Endothelial cell of umbilical vein (primary cell): ENCODE results near the gene MFRP. TPM values are rescaled to one million over a fixed set of nuclear protein-coding genes. Genes with fewer than 3 reads are reported as not detected.

Experiments
- BruUV-seq: library from RNA; stranded (reverse); fragments of 400-500 nt; replicated peaks from 2 replicates; lab custom pipeline; 2021; lab: Mats Ljungman, UMichigan
- CTCF ChIA-PET: fragments of 300-600, 350-600 bp; sonication (Branson Sonifier 250); formaldehyde crosslinking; loops from one replicate; lab custom pipeline; 2021; ENCODE audit warnings: antibody characterized with exemption, inconsistent platforms; lab: Charles Lee
- POLR2A ChIA-PET: fragments of 300-600, 350-600 bp; sonication (Branson Sonifier 250); formaldehyde crosslinking; loops from one replicate; lab custom pipeline; 2021; ENCODE audit warnings: antibody characterized with exemption, inconsistent platforms; lab: Charles Lee
- DNase-seq: peaks from one replicate; pipeline ENCODE4 v3.0.0-alpha.2; 2011; ENCODE audit warnings: low read depth, low spot score
- FAIRE-seq: peaks from 2 replicates; lab custom pipeline; 2011; peaks lifted over from hg19 to GRCh38; lab: Jason Lieb, UNC
- H2AFZ ChIP-seq: 2 replicates; pipeline ENCODE4 v1.6.0; 2012; ENCODE audit warnings: low read depth, low read length, control low read depth, inconsistent platforms
- H3K27ac ChIP-seq: 2 replicates; pipeline ENCODE4 v1.5.1; 2011; ENCODE audit warnings: low read depth, mild to moderate bottlenecking, control low read depth, low read length, moderate library complexity; ENCODE audit not compliant: insufficient read depth
- H3K27me3 ChIP-seq, 2 experiments: 2 replicates each; pipeline versions ENCODE4 v1.6.0 to v1.6.1; 2011; ENCODE audit warnings: low read length in 2 of 2, mixed read lengths in 1 of 2; ENCODE audit not compliant: control insufficient read depth in 2 of 2, insufficient read depth in 2 of 2
- H3K36me3 ChIP-seq, 2 experiments: 2 replicates in 1 of 2; 3 replicates in 1 of 2; pipeline ENCODE4 v1.5.1; 2011; ENCODE audit warnings: low read length in 2 of 2, mild to moderate bottlenecking in 1 of 2, moderate library complexity in 1 of 2; ENCODE audit not compliant: control insufficient read depth in 2 of 2, insufficient read depth in 2 of 2; ENCODE audit errors: extremely low read depth in 1 of 2
- H3K4me1 ChIP-seq: 3 replicates; pipeline ENCODE4 v1.5.1; 2011; ENCODE audit warnings: mild to moderate bottlenecking, low read length; ENCODE audit not compliant: control insufficient read depth, insufficient read depth; ENCODE audit errors: extremely low read depth
- H3K4me2 ChIP-seq: 2 replicates; pipeline ENCODE4 v1.6.1; 2011; ENCODE audit warnings: low read length, control low read depth, mixed read lengths; ENCODE audit not compliant: insufficient read depth
- H3K4me3 ChIP-seq, 3 experiments: fragments of 200-600 bp in 1 of 3; sonication (generic), shearing (Covaris generic) in 1 of 3; replicated peaks in 1 of 3; 2 replicates each; pipeline ENCODE4 v1.5.1; 2011 to 2016; ENCODE audit warnings: control low read depth in 3 of 3, low read length in 3 of 3, mild to moderate bottlenecking in 2 of 3, inconsistent platforms in 1 of 3, low read depth in 1 of 3, moderate library complexity in 1 of 3; ENCODE audit not compliant: insufficient read depth in 1 of 3
- H3K79me2 ChIP-seq: 2 replicates; pipeline ENCODE4 v1.6.0; 2012; ENCODE audit warnings: low read length, inconsistent platforms; ENCODE audit not compliant: control insufficient read depth, insufficient read depth
- H3K9ac ChIP-seq: replicated peaks from 2 replicates; pipeline ENCODE3; 2011; ENCODE audit warnings: low read length, control low read depth; ENCODE audit not compliant: insufficient read depth; ENCODE audit errors: extremely low read depth
- H3K9me1 ChIP-seq: replicated peaks from 3 replicates; pipeline ENCODE4 v1.6.0; 2011; ENCODE audit warnings: mild to moderate bottlenecking, low read length; ENCODE audit not compliant: control insufficient read depth, insufficient read depth; ENCODE audit errors: extremely low read depth
- H3K9me3 ChIP-seq: replicated peaks from 2 replicates; pipeline ENCODE4 v1.5.1; 2012; ENCODE audit warnings: low read length, inconsistent platforms; ENCODE audit not compliant: control insufficient read depth, insufficient read depth
- H4K20me1 ChIP-seq: replicated peaks from 2 replicates; pipeline ENCODE3; 2011; ENCODE audit warnings: mild to moderate bottlenecking, low read length; ENCODE audit not compliant: control insufficient read depth, insufficient read depth; ENCODE audit errors: extremely low read depth
- EZH2 ChIP-seq: IDR thresholded peaks from 2 replicates; pipeline ENCODE4 v1.6.1; 2012; ENCODE audit warnings: borderline replicate concordance, low read depth, mild to moderate bottlenecking, moderate library complexity, low read length, inconsistent platforms; ENCODE audit not compliant: severe bottlenecking
- FOS ChIP-seq: IDR thresholded peaks from 2 replicates; pipeline ENCODE4 v1.6.1; 2011; ENCODE audit warnings: mild to moderate bottlenecking, low read length, moderate library complexity, borderline replicate concordance; ENCODE audit not compliant: insufficient read depth
- GATA2 ChIP-seq: IDR thresholded peaks from 2 replicates; pipeline ENCODE4 v1.7.0; 2011; ENCODE audit warnings: low read depth, mild to moderate bottlenecking, moderate library complexity, mixed read lengths, low read length; ENCODE audit not compliant: insufficient read length, insufficient read depth
- JUN ChIP-seq: IDR thresholded peaks from 2 replicates; pipeline ENCODE4 v1.6.1; 2011; ENCODE audit warnings: borderline replicate concordance, low read depth; ENCODE audit not compliant: insufficient read length, insufficient read depth
- MYC ChIP-seq: IDR thresholded peaks from one replicate; pipeline ENCODE4 v1.6.1; 2011; ENCODE audit warnings: mild to moderate bottlenecking, low read depth, low read length
- POLR2A ChIP-seq: IDR thresholded peaks from 2 replicates; pipeline ENCODE4 v1.6.1; 2012; ENCODE audit warnings: low read depth, mild to moderate bottlenecking, control low read depth, low read length
- POLR2AphosphoS5 ChIP-seq: IDR thresholded peaks from 2 replicates; pipeline ENCODE4 v1.6.1; 2012; ENCODE audit warnings: low read depth, mild to moderate bottlenecking, control low read depth, low read length, moderate library complexity; ENCODE audit not compliant: insufficient read depth
- dilution Hi-C: fragments of 300-500 bp; cut with MboI; formaldehyde crosslinking; loops from one replicate; pipeline ENCODE4 v1.15.0; 2019; ENCODE audit warnings: low sequenced_read_pairs; ENCODE audit not compliant: extremely low pct_ligation_motif_present
- intact Hi-C: fragments of 100-400 bp; cut with micrococcal nuclease; formaldehyde crosslinking; loops from one replicate; pipeline ENCODE4 v1.10.0; 2022
- polyA plus RNA-seq, 4 experiments: library from polyadenylated mRNA; depleted of rRNA in 3 of 4; stranded (reverse) in 3 of 4; unstranded in 1 of 4; fragments of >200 nt; gene quantifications; 2 replicates each; pipeline versions ENCODE4 v1.2.1 to v1.2.3, GENCODE V29; 2011 to 2012; ENCODE audit warnings: missing spikeins in 1 of 4
- total RNA-seq: library from RNA; stranded (reverse); gene quantifications from 2 replicates; pipeline ENCODE4 v1.2.3, GENCODE V29; 2021
- TF ChIP-seq, protein P1 (sequence below), 2 donors: IDR thresholded peaks; 1 replicate in 1 of 2; 2 replicates in 1 of 2; pipeline ENCODE4 v1.5.1; 2011; ENCODE audit warnings: low read length in 2 of 2, mild to moderate bottlenecking in 2 of 2, moderate library complexity in 2 of 2, control low read depth in 1 of 2, inconsistent platforms in 1 of 2, low read depth in 1 of 2; ENCODE audit not compliant: insufficient read depth in 1 of 2; ENCODE audit errors: extremely low read depth in 1 of 2
- TF ChIP-seq, protein P2 (sequence below): IDR thresholded peaks from 2 replicates; pipeline ENCODE4 v1.6.1; 2011; ENCODE audit not compliant: insufficient read depth, insufficient read length

MFRP gene
- total and polyA plus RNA-seq, 2 donors (not counting 3 experiments of a cell fraction or from before 2014, with no cell fraction given), result 0.08 TPM; not detected in 1

DNA sequence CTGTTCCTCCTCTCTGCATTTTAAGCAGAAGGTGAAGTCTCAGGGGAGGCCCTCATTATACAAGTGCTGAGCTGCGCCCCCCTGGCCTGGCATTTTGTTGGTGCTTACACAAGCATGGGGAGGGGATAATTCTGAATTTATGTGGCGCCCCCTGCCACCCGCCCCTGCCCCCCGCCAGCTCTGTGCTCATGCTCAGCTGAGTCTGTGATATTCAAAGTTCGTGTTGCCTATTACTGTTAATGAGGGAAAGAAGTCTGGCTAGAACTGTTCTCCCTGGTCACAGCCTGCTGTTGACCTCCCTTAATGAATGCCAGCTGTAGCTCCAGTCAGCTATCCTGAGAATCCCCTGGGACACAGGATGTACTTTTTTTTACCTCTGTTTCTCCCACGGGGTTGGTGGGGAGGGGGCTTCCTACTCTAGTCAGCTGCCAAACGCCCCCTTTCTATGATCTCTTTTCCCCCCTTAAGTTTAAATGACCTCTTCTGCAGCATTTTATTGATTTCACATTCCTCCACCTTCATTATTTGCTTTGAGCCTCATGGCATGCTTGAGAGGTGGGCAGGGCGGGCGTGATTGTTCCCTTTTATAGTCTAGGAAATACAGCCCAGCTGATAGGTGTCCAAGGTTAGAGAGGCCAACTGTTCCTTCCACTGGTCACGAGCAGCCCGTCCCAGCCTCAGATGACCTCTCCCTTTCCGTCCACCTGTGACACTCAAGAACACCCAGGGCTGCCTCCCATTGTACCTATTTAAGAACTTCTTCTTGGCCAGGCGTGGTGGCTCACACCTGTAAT, 22.8 kb upstream of the MFRP start:
- DNase-seq, result no peak
- no peaks in the 10 kb centered on the region for H3K36me3 ChIP-seq
- no peaks in the 10 kb centered on the region for H3K79me2 ChIP-seq
- POLR2A ChIA-PET, result no interaction called here
- no peak overlapping the region for H3K4me3 ChIP-seq
- H3K9ac ChIP-seq, result no peak overlapping the region
- no peak overlapping the region for H2AFZ ChIP-seq
- no peaks in the 10 kb centered on the region for H3K4me1 ChIP-seq
- intact Hi-C loops, result no loop called here
- BruUV-seq, result no TSS peak
- H3K27me3 ChIP-seq, result peaks cover 8 to 15% of the 10 kb centered on the region in 2 experiments
- TF ChIP-seq POLR2AphosphoS5, result no peak
- TF ChIP-seq, protein P1, sequence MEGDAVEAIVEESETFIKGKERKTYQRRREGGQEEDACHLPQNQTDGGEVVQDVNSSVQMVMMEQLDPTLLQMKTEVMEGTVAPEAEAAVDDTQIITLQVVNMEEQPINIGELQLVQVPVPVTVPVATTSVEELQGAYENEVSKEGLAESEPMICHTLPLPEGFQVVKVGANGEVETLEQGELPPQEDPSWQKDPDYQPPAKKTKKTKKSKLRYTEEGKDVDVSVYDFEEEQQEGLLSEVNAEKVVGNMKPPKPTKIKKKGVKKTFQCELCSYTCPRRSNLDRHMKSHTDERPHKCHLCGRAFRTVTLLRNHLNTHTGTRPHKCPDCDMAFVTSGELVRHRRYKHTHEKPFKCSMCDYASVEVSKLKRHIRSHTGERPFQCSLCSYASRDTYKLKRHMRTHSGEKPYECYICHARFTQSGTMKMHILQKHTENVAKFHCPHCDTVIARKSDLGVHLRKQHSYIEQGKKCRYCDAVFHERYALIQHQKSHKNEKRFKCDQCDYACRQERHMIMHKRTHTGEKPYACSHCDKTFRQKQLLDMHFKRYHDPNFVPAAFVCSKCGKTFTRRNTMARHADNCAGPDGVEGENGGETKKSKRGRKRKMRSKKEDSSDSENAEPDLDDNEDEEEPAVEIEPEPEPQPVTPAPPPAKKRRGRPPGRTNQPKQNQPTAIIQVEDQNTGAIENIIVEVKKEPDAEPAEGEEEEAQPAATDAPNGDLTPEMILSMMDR (IDR thresholded peaks at IDR 0.05; ENCODE audit: extremely low read depth in 1 of 2, insufficient read depth in 1 of 2, low read depth in 1 of 2, low read length in 2 of 2), result no peak
- no peak for TF ChIP-seq FOS
- TF ChIP-seq, protein P2, sequence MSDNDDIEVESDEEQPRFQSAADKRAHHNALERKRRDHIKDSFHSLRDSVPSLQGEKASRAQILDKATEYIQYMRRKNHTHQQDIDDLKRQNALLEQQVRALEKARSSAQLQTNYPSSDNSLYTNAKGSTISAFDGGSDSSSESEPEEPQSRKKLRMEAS, result no peak
- TF ChIP-seq MYC, result no peak
- TF ChIP-seq POLR2A, result no peak
- TF ChIP-seq EZH2, result no peak
- no peak for TF ChIP-seq GATA2
- no peak for TF ChIP-seq JUN
- FAIRE-seq, result no peak
- H3K9me3 ChIP-seq, result no peaks in the 10 kb centered on the region
- no peak overlapping the region for H3K27ac ChIP-seq
- CTCF ChIA-PET, result interaction anchor here (1.2 to 11.7 kb wide), 6 partner anchors 7 to 105 kb away, joined by 3 to 134 read pairs (median 8); partner anchors contain the start of genes C1QTNF5 and USP2
- no peak overlapping the region for H3K4me2 ChIP-seq
- dilution Hi-C loops, result no loop called here
- H4K20me1 ChIP-seq, result no peaks in the 10 kb centered on the region
- H3K9me1 ChIP-seq, result no peaks in the 10 kb centered on the region
